A673 (cell line): ENCODE data around the gene AMOTL1. TPM values are rescaled to one million over a fixed set of nuclear protein-coding genes. Genes with fewer than 3 reads are reported as not detected.

ENCODE experiments used
- BruUV-seq: library from RNA; stranded (reverse); fragments of 400-500 nt; replicated peaks from 2 replicates; lab custom pipeline; 2021; lab: Mats Ljungman, UMichigan
- CTCF ChIA-PET: fragments of 300-600 bp; sonication (Branson Sonifier 250); formaldehyde crosslinking; loops from one replicate; lab custom pipeline; 2022; ENCODE audit warnings: antibody characterized with exemption; lab: Charles Lee
- POLR2A ChIA-PET: fragments of 300-600 bp; sonication (Branson Sonifier 250); formaldehyde crosslinking; loops from one replicate; lab custom pipeline; 2022; ENCODE audit warnings: antibody characterized with exemption; ENCODE audit not compliant: low non-redundant PET; lab: Charles Lee
- DNase-seq: peaks from one replicate; pipeline ENCODE4 v3.0.0-alpha.2; 2015; ENCODE audit warnings: low spot score
- H3K27ac ChIP-seq: fragments of 200-600 bp; sonication (generic); 2 replicates; pipeline ENCODE4 v1.5.1; 2016; ENCODE audit warnings: mixed run types, low read depth, mild to moderate bottlenecking, mixed read lengths, antibody characterized with exemption, low read length; ENCODE audit not compliant: poor library complexity, severe bottlenecking
- H3K27me3 ChIP-seq: fragments of 200-600 bp; sonication (generic); replicated peaks from 2 replicates; pipeline ENCODE4 v1.6.1; 2017; ENCODE audit warnings: mixed run types, low read depth, mild to moderate bottlenecking, mixed read lengths, antibody characterized with exemption, low read length; ENCODE audit not compliant: insufficient read depth, poor library complexity
- H3K36me3 ChIP-seq: fragments of 200-600 bp; sonication (generic); 2 replicates; pipeline ENCODE4 v1.6.1; 2016; ENCODE audit warnings: mixed run types, mild to moderate bottlenecking, mixed read lengths, antibody characterized with exemption, low read length; ENCODE audit not compliant: insufficient read depth, poor library complexity, severe bottlenecking
- H3K4me1 ChIP-seq: fragments of 200-600 bp; sonication (generic); 2 replicates; pipeline ENCODE4 v1.6.1; 2017; ENCODE audit warnings: mixed run types, mild to moderate bottlenecking, mixed read lengths, antibody characterized with exemption, low read length; ENCODE audit not compliant: insufficient read depth, poor library complexity, severe bottlenecking
- H3K4me3 ChIP-seq: fragments of 200-600 bp; sonication (generic); 2 replicates; pipeline ENCODE4 v1.5.1; 2016; ENCODE audit warnings: low read depth, mixed run types, mild to moderate bottlenecking, mixed read lengths, low read length; ENCODE audit not compliant: poor library complexity, severe bottlenecking
- H3K9me3 ChIP-seq: fragments of 200-600 bp; sonication (generic); 2 replicates; pipeline ENCODE4 v1.6.1; 2016; ENCODE audit warnings: mixed run types, low read depth, mild to moderate bottlenecking, mixed read lengths, antibody characterized with exemption, low read length; ENCODE audit not compliant: poor library complexity, severe bottlenecking
- CTCF ChIP-seq: fragments of 300-800, 200-600 bp; sonication (generic); conservative IDR thresholded peaks from 2 replicates; pipeline ENCODE4 v1.5.1; 2017; ENCODE audit warnings: low read depth, mild to moderate bottlenecking, antibody characterized with exemption, low read length, moderate library complexity, mixed read lengths
- EZH2 ChIP-seq: fragments of 200-600 bp; sonication (generic); IDR thresholded peaks from 2 replicates; pipeline ENCODE4 v1.6.1; 2017; ENCODE audit warnings: borderline replicate concordance, low read depth, mild to moderate bottlenecking, mixed read lengths, antibody characterized with exemption, low read length; ENCODE audit not compliant: poor library complexity, severe bottlenecking
- intact Hi-C: fragments of 100-400 bp; cut with micrococcal nuclease; formaldehyde crosslinking; loops from one replicate; pipeline ENCODE4 v1.10.0; 2022; ENCODE audit not compliant: unreplicated experiment
- total RNA-seq: library from RNA; stranded (reverse); gene quantifications from 2 replicates; pipeline ENCODE4 v1.2.3, GENCODE V29; 2021

AMOTL1 gene
- total RNA-seq, 1 experiment from 2014 or later = 68.5 TPM

DNA sequence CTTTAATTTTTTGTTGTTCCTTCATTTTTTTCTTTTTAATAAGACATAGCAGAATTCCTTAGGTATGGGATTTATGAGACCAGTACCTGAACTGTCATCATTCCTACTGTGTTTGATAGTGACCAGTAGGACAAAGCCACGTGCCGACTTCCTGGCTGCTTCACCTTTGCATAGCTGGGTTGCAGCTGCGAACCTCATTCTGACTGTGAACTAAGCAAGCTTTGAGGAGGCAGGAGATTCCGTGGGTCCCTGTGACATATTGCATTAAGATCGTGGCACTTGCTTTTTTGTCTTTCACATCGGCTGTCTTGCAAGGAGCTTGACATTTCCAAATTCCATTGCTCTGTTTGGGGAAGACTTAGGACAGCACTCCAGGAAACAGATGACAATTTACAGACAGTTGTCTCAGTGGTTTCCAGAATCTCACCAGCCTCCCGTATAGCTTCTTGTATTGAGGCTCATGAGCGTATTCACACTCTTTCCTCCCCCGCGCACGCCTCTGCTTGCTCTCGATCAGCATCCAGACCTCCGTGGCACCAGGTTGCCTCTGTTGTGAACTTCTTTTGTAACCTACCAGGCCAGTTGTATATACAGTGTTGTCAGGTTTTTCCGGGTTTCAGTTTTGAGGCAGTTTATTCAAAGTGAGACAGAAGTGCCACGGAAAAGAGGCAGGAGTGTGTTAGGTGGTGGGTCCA is 103.5 kb downstream of the AMOTL1 start:
- DNase-seq = no peak
- ChIA-PET CTCF (no interaction called here), POLR2A (no interaction called here)
- Histone ChIP-seq H3K36me3 (peaks cover 20% of the 10 kb centered on the region), H3K9me3 (no peaks in the 10 kb centered on the region), H3K4me1 (peaks cover 14% of the 10 kb centered on the region), H3K4me3 (no peak overlapping the region), H3K27me3 (no peaks in the 10 kb centered on the region), H3K27ac (no peak overlapping the region)
- intact Hi-C loops = no loop called here
- BruUV-seq = no TSS peak
- TF ChIP-seq CTCF (no peak), EZH2 (no peak)

DNA sequence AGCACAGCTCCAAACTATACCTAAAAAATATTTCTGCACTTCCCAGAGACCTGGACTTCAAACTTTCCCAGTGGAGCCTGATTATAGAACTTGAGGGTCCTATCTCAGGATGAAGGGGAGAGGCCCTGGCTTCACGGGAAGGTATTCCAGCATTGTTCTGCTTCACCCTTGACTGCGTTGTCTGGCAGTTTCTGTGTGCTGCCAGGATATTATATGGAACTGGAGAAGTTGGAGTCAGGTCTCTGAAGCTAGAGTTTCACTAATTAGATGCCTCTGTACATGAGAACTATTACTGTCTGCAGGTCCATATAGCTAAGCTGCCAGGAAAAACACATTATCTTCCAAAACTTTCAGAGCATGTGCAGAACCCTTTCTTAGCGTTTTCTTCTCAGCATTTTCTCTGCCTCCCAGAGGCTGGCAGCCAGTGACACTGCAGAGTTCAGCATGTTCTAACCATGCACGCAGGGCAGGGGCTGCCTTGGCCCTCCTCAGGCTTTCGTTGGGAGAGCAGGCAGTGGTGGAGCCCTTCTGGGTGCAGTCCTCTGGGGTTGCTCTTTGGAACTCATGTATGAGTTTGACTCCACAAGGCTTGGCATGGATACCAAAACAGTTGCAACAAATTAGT is 105.9 kb downstream of the AMOTL1 start:
- no peak for DNase-seq
- Histone ChIP-seq H3K4me1 (peaks cover 23% of the 10 kb centered on the region), H3K36me3 (peaks cover 19% of the 10 kb centered on the region), H3K27ac (no peak overlapping the region), H3K4me3 (no peak overlapping the region), H3K27me3 (no peaks in the 10 kb centered on the region), H3K9me3 (no peaks in the 10 kb centered on the region)
- intact Hi-C loops = no loop called here
- ChIA-PET CTCF (no interaction called here), POLR2A (interaction anchor here (0.6 kb wide), 1 partner anchor 106 kb away, joined by 3 read pairs; the partner anchor contains the start of gene AMOTL1)
- no TSS peak for BruUV-seq
- TF ChIP-seq CTCF = no peak
- TF ChIP-seq EZH2 = no peak

GRCh38 chr11:94876222-94876621 is 108.1 kb downstream of the AMOTL1 start:
- H3K27ac ChIP-seq = peak overlapping the region; percentile 86
- ChIA-PET POLR2A (no interaction called here), CTCF (interaction anchor here (1.1 kb wide), 1 partner anchor 253 kb away, joined by 3 read pairs; no protein-coding TSS in a partner anchor)
- H3K27me3 ChIP-seq = no peaks in the 10 kb centered on the region
- no TSS peak for BruUV-seq
- H3K4me1 ChIP-seq = peaks cover 23% of the 10 kb centered on the region
- TF ChIP-seq EZH2 = no peak
- TF ChIP-seq CTCF = no peak
- intact Hi-C loops = loop anchor here (1.0 to 5.0 kb wide), 2 partner anchors 84 to 253 kb away; no protein-coding TSS in a partner anchor
- no peak overlapping the region for H3K4me3 ChIP-seq
- DNase-seq = no peak
- peaks cover 10% of the 10 kb centered on the region for H3K36me3 ChIP-seq
- H3K9me3 ChIP-seq = no peaks in the 10 kb centered on the region
